ENCODE data around the gene KMO. TPM values are rescaled to one million over a fixed set of nuclear protein-coding genes. Genes with fewer than 3 reads are reported as not detected.

Gene KMO
- total RNA-seq = 10 to 100 TPM; 10.2 to 24.7 TPM
- polyA plus RNA-seq = 10 to 100 TPM; 14.5 to 37.3 TPM

GRCh38 chr1:241532162-241532531 lies at the start of gene KMO:
Gene KMO (plus strand): TSS chr1:241532378. CDS start chr1:241532445, 67 bp downstream.
- peaks cover 0 to 29% (median 12%) of the 10 kb centered on the region in 4 donors for H3K4me1 ChIP-seq (ENCODE audit: control insufficient read depth in 4 of 4, insufficient read depth in 4 of 4, low read length in 3 of 4)
- H3K27ac ChIP-seq (ENCODE audit: low read depth in 1 of 2, low read length in 2 of 2) = peak within 1 kb of the TSS; percentile 95
- 0% methylated on average over 1 of the region's 1 CpG for WGBS
- H3K27me3 ChIP-seq (ENCODE audit: control insufficient read depth in 4 of 4, insufficient read depth in 4 of 4, low read length in 3 of 4) = no peaks in the 10 kb centered on the region
- no peak for DNase-seq (ENCODE audit: low spot score)
- TF ChIP-seq RXRA (IDR thresholded peaks at IDR 0.05) = peak in 1 of 2 donors; percentile 4
- peak; percentile 61 for TF ChIP-seq YY1 (IDR thresholded peaks at IDR 0.05)
- TF ChIP-seq TAF1 (conservative IDR thresholded peaks at IDR 0.05) = peak; percentile 89
- TF ChIP-seq REST (IDR thresholded peaks at IDR 0.05) = no peak
- peak in 1 of 2 donors; percentile 48 for TF ChIP-seq RAD21 (IDR thresholded peaks at IDR 0.05)
- TF ChIP-seq JUND (IDR thresholded peaks at IDR 0.05) = no peak
- peak; percentile 30 for TF ChIP-seq SP1 (IDR thresholded peaks at IDR 0.05)
- TF ChIP-seq HNF4A (conservative IDR thresholded peaks at IDR 0.05) = peak; percentile 37 to 51
- H3K9ac ChIP-seq (ENCODE audit: low read depth in 1 of 2, low read length in 2 of 2) = peak within 1 kb of the TSS; percentile 89
- H3K36me3 ChIP-seq (ENCODE audit: control insufficient read depth in 4 of 4, insufficient read depth in 3 of 4, low read depth in 1 of 4, low read length in 3 of 4) = peaks cover 0 to 9% (median 4%) of the 10 kb centered on the region in 4 donors
- no peaks in the 10 kb centered on the region for H3K9me3 ChIP-seq (ENCODE audit: control insufficient read depth in 4 of 4, low read length in 3 of 4)
- H3K4me3 ChIP-seq (ENCODE audit: low read depth in 1 of 3, low read length in 3 of 3) = peak within 1 kb of the TSS; percentile 68 to 85 (median 76)

GRCh38 chr1:241482761-241483250 lies 49.4 kb upstream of the KMO start:
- TF ChIP-seq EGR1 (IDR thresholded peaks at IDR 0.05; ENCODE audit: low read depth in 2 of 2) (no peak), REST (IDR thresholded peaks at IDR 0.05) (no peak), HNF4G (IDR thresholded peaks at IDR 0.05) (no peak), ATF3 (IDR thresholded peaks at IDR 0.05) (no peak), SP1 (IDR thresholded peaks at IDR 0.05) (no peak), ZBTB33 (IDR thresholded peaks at IDR 0.05) (no peak), FOXA1 (IDR thresholded peaks at IDR 0.05) (no peak), RXRA (IDR thresholded peaks at IDR 0.05) (no peak), YY1 (IDR thresholded peaks at IDR 0.05) (no peak), MAX (IDR thresholded peaks at IDR 0.05) (no peak), CTCF (IDR thresholded peaks at IDR 0.05; ENCODE audit: low read depth, low read length, missing input control) (no peak), GABPA (IDR thresholded peaks at IDR 0.05 in 1 of 2, conservative IDR thresholded peaks at IDR 0.05 in 1 of 2) (no peak), NR2F2 (IDR thresholded peaks at IDR 0.05) (no peak), HNF4A (conservative IDR thresholded peaks at IDR 0.05) (no peak), FOXA2 (IDR thresholded peaks at IDR 0.05) (no peak), TAF1 (conservative IDR thresholded peaks at IDR 0.05) (no peak), JUND (IDR thresholded peaks at IDR 0.05) (no peak), RAD21 (IDR thresholded peaks at IDR 0.05) (no peak)
- no peak overlapping the region for H3K27ac ChIP-seq (ENCODE audit: low read depth in 1 of 2, low read length in 2 of 2)
- no peak overlapping the region for H3K9ac ChIP-seq (ENCODE audit: low read depth in 1 of 2, low read length in 2 of 2)
- H3K9me3 ChIP-seq (ENCODE audit: control insufficient read depth in 4 of 4, low read length in 3 of 4) = no peaks in the 10 kb centered on the region
- H3K36me3 ChIP-seq (ENCODE audit: control insufficient read depth in 4 of 4, insufficient read depth in 3 of 4, low read depth in 1 of 4, low read length in 3 of 4) = no peaks in the 10 kb centered on the region
- H3K27me3 ChIP-seq (ENCODE audit: control insufficient read depth in 4 of 4, insufficient read depth in 4 of 4, low read length in 3 of 4) = no peaks in the 10 kb centered on the region
- H3K4me1 ChIP-seq (ENCODE audit: control insufficient read depth in 4 of 4, insufficient read depth in 4 of 4, low read length in 3 of 4) = no peaks in the 10 kb centered on the region
- no peak overlapping the region for H3K4me3 ChIP-seq (ENCODE audit: low read depth in 1 of 3, low read length in 3 of 3)
- DNase-seq (ENCODE audit: low spot score) = no peak
- WGBS = 63% methylated on average over 1 of the region's 1 CpG
